ENCODE results near the gene STARD10.

DNA sequence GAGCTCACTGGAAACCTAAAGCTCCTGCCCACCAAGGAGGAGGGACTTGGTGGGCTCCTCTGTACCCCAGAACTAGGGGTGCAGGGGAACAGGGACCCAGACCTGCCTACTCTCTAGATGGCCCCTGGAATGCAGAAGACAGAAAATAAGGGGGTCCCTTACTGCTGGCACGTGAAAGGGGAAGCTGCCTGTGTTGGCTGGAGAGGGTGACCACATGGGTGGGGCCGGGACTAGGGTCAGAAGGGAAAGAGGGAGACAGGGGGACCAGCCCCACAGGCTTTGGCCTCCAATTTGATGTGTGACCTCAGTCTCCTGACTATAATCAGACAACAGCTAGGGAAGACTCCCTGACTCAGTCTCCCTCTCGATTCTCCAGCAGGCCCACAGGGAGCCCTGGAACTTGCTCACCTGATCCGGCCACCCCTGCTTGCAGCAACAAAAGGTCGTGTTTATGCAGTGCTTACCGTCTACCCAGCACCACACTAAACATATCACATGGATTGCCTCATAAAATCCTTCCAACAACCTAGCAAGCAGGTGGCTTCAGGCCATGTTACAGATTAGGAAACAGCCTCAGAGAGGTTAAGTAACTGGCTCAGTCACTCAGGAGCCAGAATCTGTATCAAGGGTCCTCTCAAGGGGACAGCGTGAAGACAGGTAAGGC, 51.9 kb downstream of the STARD10 start:
- TF ChIP-seq, protein P1, sequence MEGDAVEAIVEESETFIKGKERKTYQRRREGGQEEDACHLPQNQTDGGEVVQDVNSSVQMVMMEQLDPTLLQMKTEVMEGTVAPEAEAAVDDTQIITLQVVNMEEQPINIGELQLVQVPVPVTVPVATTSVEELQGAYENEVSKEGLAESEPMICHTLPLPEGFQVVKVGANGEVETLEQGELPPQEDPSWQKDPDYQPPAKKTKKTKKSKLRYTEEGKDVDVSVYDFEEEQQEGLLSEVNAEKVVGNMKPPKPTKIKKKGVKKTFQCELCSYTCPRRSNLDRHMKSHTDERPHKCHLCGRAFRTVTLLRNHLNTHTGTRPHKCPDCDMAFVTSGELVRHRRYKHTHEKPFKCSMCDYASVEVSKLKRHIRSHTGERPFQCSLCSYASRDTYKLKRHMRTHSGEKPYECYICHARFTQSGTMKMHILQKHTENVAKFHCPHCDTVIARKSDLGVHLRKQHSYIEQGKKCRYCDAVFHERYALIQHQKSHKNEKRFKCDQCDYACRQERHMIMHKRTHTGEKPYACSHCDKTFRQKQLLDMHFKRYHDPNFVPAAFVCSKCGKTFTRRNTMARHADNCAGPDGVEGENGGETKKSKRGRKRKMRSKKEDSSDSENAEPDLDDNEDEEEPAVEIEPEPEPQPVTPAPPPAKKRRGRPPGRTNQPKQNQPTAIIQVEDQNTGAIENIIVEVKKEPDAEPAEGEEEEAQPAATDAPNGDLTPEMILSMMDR (IDR thresholded peaks at IDR 0.05): no peak
- TF ChIP-seq POLR2A (IDR thresholded peaks at IDR 0.05): no peak
